Natural killer cell (primary cell): Measurements from ENCODE around the gene ZNF383. TPM values are rescaled to one million over a fixed set of nuclear protein-coding genes. Genes with fewer than 3 reads are reported as not detected.

ENCODE experiments used
- ATAC-seq, 3 donors: fragments of 150-1000 bp in 2 of 3; fragments of 200-7000 bp in 1 of 3; cut with Tn5 transposase; 1 replicate in 1 of 3; 2 replicates in 2 of 3; pipeline ENCODE4 v1.10.0; 2021; ENCODE audit warnings: mild to moderate bottlenecking in 2 of 3, moderate library complexity in 2 of 3
- DNase-seq, 2 donors: peaks; one replicate each; pipeline versions ENCODE4 v3.0.0 to v3.0.0-alpha.2; 2013 to 2021; ENCODE audit warnings: mixed read lengths in 1 of 2
- H3K27ac ChIP-seq: one replicate; pipeline ENCODE4 v1.5.1; 2013; ENCODE audit warnings: mild to moderate bottlenecking, low read length
- H3K27me3 ChIP-seq: one replicate; pipeline ENCODE4 v1.6.1; 2013; ENCODE audit warnings: low read length; ENCODE audit not compliant: control insufficient read depth, insufficient read depth
- H3K36me3 ChIP-seq: one replicate; pipeline ENCODE4 v1.6.1; 2013; ENCODE audit warnings: low read length; ENCODE audit not compliant: control insufficient read depth, insufficient read depth
- H3K4me1 ChIP-seq: one replicate; pipeline ENCODE4 v1.6.1; 2013; ENCODE audit warnings: low read length; ENCODE audit not compliant: control insufficient read depth, insufficient read depth
- H3K4me3 ChIP-seq: one replicate; pipeline ENCODE4 v1.5.1; 2013; ENCODE audit warnings: low read length
- H3K9me3 ChIP-seq: one replicate; pipeline ENCODE4 v1.6.1; 2013; ENCODE audit warnings: low read length; ENCODE audit not compliant: control insufficient read depth, insufficient read depth
- H3K27ac Mint-ChIP-seq, 2 donors: one replicate each; pipeline ENCODE4 v1.8.0; 2022; ENCODE audit warnings: mild to moderate bottlenecking in 2 of 2, mixed read lengths in 2 of 2, moderate library complexity in 1 of 2
- H3K27me3 Mint-ChIP-seq, 2 donors: one replicate each; pipeline ENCODE4 v1.8.0; 2022; ENCODE audit warnings: low read depth in 2 of 2, mixed read lengths in 2 of 2
- H3K36me3 Mint-ChIP-seq: one replicate; pipeline ENCODE4 v1.8.0; 2022; ENCODE audit warnings: mixed read lengths
- H3K4me1 Mint-ChIP-seq, 2 donors: one replicate each; pipeline ENCODE4 v1.8.0; 2022; ENCODE audit warnings: mixed read lengths in 2 of 2
- H3K4me3 Mint-ChIP-seq: one replicate; pipeline ENCODE4 v1.8.0; 2022; ENCODE audit warnings: mild to moderate bottlenecking, moderate library complexity, mixed read lengths
- H3K9me3 Mint-ChIP-seq, 2 donors: one replicate each; pipeline ENCODE4 v1.8.0; 2022; ENCODE audit warnings: mixed read lengths in 2 of 2
- WGBS: methylation state at CpG from one replicate; pipeline ENCODE4 v1.1.7; 2013; ENCODE audit warnings: missing lambda C conversion rate; ENCODE audit not compliant: insufficient coverage; 5-methylcytosine and 5-hydroxymethylcytosine counted together
- intact Hi-C: fragments of 100-400 bp; cut with micrococcal nuclease; formaldehyde crosslinking; loops from one replicate; pipeline ENCODE4 v1.14.2; 2022
- total RNA-seq, 4 donors: library from RNA; stranded (reverse); fragments of 120-200 nt in 1 of 4; gene quantifications; one replicate each; pipeline versions ENCODE4 v1.2.3 to v1.2.4, GENCODE V29; 2013 to 2022
- TF ChIP-seq, protein P1 (sequence below): fragments of 200-600 bp; IDR thresholded peaks from one replicate; pipeline ENCODE4 v1.8.0; 2022; ENCODE audit warnings: antibody characterized with exemption

The ZNF383 gene
- total RNA-seq, 3 donors from 2014 or later (not counting 1 experiment from before 2014, with no cell fraction given) = 21.6 to 27.1 (median 26.4) TPM

DNA sequence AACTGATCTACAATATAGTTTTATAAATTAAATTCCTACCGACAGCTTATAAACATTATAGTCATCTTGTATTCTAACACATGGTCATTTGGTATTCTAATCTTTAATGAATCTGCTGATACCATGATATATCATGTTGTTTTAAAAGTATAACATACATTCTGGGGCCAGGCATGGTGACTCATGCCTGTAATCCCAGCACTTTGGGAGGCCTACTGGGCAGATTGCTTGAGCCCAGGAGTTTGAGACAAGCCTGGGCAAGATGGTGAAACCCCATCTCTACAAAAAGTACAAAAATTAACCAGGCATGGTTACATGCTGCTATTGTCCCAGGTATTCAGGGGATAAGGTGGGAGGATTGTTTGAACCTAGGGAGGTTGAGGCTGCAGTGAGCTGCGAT is 3.1 kb downstream of the ZNF383 start:
- TF ChIP-seq, protein P1, sequence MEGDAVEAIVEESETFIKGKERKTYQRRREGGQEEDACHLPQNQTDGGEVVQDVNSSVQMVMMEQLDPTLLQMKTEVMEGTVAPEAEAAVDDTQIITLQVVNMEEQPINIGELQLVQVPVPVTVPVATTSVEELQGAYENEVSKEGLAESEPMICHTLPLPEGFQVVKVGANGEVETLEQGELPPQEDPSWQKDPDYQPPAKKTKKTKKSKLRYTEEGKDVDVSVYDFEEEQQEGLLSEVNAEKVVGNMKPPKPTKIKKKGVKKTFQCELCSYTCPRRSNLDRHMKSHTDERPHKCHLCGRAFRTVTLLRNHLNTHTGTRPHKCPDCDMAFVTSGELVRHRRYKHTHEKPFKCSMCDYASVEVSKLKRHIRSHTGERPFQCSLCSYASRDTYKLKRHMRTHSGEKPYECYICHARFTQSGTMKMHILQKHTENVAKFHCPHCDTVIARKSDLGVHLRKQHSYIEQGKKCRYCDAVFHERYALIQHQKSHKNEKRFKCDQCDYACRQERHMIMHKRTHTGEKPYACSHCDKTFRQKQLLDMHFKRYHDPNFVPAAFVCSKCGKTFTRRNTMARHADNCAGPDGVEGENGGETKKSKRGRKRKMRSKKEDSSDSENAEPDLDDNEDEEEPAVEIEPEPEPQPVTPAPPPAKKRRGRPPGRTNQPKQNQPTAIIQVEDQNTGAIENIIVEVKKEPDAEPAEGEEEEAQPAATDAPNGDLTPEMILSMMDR = no peak
- peaks cover 10% of the 10 kb centered on the region for H3K36me3 Mint-ChIP-seq
- peaks cover 26 to 32% of the 10 kb centered on the region in 2 donors for H3K4me1 Mint-ChIP-seq
- H3K4me3 Mint-ChIP-seq = peak overlapping the region; percentile 67
- H3K9me3 ChIP-seq = no peaks in the 10 kb centered on the region
- intact Hi-C loops = no loop called here
- peaks cover 24% of the 10 kb centered on the region for H3K36me3 ChIP-seq
- WGBS = 100% methylated on average over 1 of the region's 2 CpGs
- H3K4me3 ChIP-seq = no peak overlapping the region
- ATAC-seq (no peak), DNase-seq (no peak)
- no peak overlapping the region for H3K27ac ChIP-seq
- H3K27me3 ChIP-seq = no peaks in the 10 kb centered on the region
- H3K4me1 ChIP-seq = peaks cover 8% of the 10 kb centered on the region
- H3K27ac Mint-ChIP-seq = peak overlapping the region; percentile 81 to 96
- H3K9me3 Mint-ChIP-seq = no peaks in the 10 kb centered on the region
- no peaks in the 10 kb centered on the region for H3K27me3 Mint-ChIP-seq

DNA sequence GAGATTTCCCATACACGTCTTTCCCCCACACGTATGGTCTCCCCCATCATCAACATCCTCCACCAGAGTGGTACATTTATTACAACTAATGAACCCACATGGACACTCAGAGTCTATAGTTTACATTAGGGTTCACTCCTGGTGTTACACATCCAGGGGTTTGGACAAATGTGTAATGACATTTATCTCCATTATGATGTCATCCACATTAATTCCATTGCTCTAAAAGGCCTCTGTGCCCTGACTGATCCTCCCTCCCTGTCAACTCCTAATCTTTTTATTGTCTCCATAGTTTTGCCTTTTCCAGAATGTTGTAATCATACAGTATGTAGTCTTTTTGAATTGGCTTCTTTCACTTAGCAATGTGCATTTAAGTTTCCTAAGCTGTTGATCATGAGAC is 8.2 kb downstream of the ZNF383 start:
- Histone ChIP-seq H3K27me3 (no peaks in the 10 kb centered on the region), H3K36me3 (peaks cover 44% of the 10 kb centered on the region), H3K4me3 (no peak overlapping the region), H3K9me3 (no peaks in the 10 kb centered on the region), H3K4me1 (no peaks in the 10 kb centered on the region), H3K27ac (no peak overlapping the region)
- DNase-seq = no peak
- Mint-ChIP-seq H3K27me3 (no peaks in the 10 kb centered on the region), H3K36me3 (peaks cover 33% of the 10 kb centered on the region), H3K9me3 (no peaks in the 10 kb centered on the region), H3K4me3 (no peak overlapping the region), H3K27ac (peak overlapping the region; percentile 41 to 63), H3K4me1 (no peaks in the 10 kb centered on the region)
- intact Hi-C loops = no loop called here
- TF ChIP-seq, protein P1 = no peak
- no peak for ATAC-seq
- WGBS = 92% methylated on average over 2 of the region's 2 CpGs

DNA sequence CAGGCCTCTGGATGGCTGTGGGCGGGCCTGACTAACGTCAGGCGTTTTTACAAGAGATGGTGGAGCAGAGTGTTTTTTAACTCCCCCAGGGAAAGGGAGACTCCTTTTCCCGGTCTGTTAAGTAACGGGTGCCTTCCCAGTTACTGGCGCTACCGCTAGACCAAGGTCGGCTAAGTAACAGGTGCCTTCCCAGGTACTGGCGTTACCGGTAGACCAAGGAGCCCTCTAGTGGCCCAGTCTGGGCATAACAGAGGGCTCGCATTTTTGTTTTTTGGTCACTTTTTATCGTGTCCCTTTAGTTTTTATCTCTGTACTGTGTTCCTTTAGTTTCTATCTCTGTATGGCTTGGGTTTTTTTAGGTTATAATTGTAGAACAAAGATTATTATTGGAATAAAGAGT is 10.0 kb downstream of the ZNF383 start:
- Histone ChIP-seq H3K4me1 (no peaks in the 10 kb centered on the region), H3K4me3 (no peak overlapping the region), H3K27me3 (no peaks in the 10 kb centered on the region), H3K9me3 (no peaks in the 10 kb centered on the region), H3K27ac (no peak overlapping the region), H3K36me3 (peaks cover 51% of the 10 kb centered on the region)
- Mint-ChIP-seq H3K4me3 (no peak overlapping the region), H3K27me3 (no peaks in the 10 kb centered on the region), H3K9me3 (no peaks in the 10 kb centered on the region), H3K27ac (peak overlapping the region; percentile 41 to 65), H3K4me1 (no peaks in the 10 kb centered on the region), H3K36me3 (peaks cover 33% of the 10 kb centered on the region)
- intact Hi-C loops = no loop called here
- peak in 2 of 3 donors; percentile 49 to 51 for ATAC-seq
- TF ChIP-seq, protein P1 = peak; percentile 65
- peak; percentile 29 to 49 for DNase-seq
- WGBS = 93% methylated on average over 12 of the region's 12 CpGs

DNA sequence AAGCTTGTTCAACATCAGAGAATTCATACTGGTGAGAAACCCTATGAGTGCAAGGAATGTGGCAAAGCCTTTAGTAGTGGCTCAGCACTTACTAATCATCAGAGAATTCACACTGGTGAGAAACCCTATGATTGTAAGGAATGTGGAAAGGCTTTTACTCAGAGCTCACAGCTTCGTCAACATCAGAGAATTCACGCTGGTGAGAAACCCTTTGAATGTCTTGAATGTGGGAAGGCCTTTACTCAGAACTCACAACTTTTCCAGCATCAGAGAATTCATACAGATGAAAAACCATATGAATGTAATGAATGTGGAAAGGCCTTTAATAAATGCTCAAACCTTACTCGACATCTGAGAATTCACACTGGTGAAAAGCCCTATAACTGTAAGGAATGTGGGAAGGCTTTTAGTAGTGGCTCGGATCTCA is 25.2 kb downstream of the ZNF383 start:
- no peak for DNase-seq
- no peak for ATAC-seq
- peaks cover 64% of the 10 kb centered on the region for H3K36me3 Mint-ChIP-seq
- no peaks in the 10 kb centered on the region for H3K4me1 Mint-ChIP-seq
- H3K27ac ChIP-seq = no peak overlapping the region
- no peaks in the 10 kb centered on the region for H3K27me3 ChIP-seq
- no peak overlapping the region for H3K27ac Mint-ChIP-seq
- TF ChIP-seq, protein P1 = no peak
- H3K4me3 ChIP-seq = no peak overlapping the region
- no peaks in the 10 kb centered on the region for H3K27me3 Mint-ChIP-seq
- intact Hi-C loops = no loop called here
- H3K9me3 ChIP-seq = peaks cover 69% of the 10 kb centered on the region
- H3K4me3 Mint-ChIP-seq = no peak overlapping the region
- no CpG with 5 or more reads among the region's 4 CpGs for WGBS
- peaks cover 53% of the 10 kb centered on the region for H3K36me3 ChIP-seq
- H3K9me3 Mint-ChIP-seq = peaks cover 16 to 24% of the 10 kb centered on the region in 2 donors
- no peaks in the 10 kb centered on the region for H3K4me1 ChIP-seq
